Airway epithelial cell (primary cell): ENCODE results near the gene BCOR. TPM values are rescaled to one million over a fixed set of nuclear protein-coding genes. Genes with fewer than 3 reads are reported as not detected.

Experiments used
- total RNA-seq: library from RNA; depleted of rRNA; stranded (reverse); fragments of >200 nt; gene quantifications from 2 replicates; pipeline ENCODE4 v1.2.3, GENCODE V29; 2015

The BCOR gene
- 9.8 and 19.6 TPM in 2 replicates for total RNA-seq

GRCh38 chrX:40097504-40098263, at the start of gene BCOR:
TSS of gene BCOR (minus strand) at chrX:40097958. CDS start at chrX:40077929, 20,029 bp downstream.

